ENCODE measurements around the gene ENPP6.

Gene ENPP6

GRCh38 chr4:184165291-184165690 is 52.4 kb downstream of the ENPP6 start:
- no peaks in the 10 kb centered on the region for H3K27me3 ChIP-seq (ENCODE audit: low read length)
- no peak overlapping the region for H3K9ac ChIP-seq (ENCODE audit: low read length)
- H3K9me3 ChIP-seq (ENCODE audit: insufficient read depth, low read length): no peaks in the 10 kb centered on the region
- no peak overlapping the region for H3K4me3 ChIP-seq (ENCODE audit: insufficient read depth, low read length, poor library complexity, severe bottlenecking)
- H3K27ac ChIP-seq (ENCODE audit: low read depth, low read length): no peak overlapping the region
- TF ChIP-seq EZH2phosphoT487 (conservative IDR thresholded peaks at IDR 0.05; ENCODE audit: low read length) (no peak), CTCF (IDR thresholded peaks at IDR 0.05; ENCODE audit: insufficient read depth, low read length, poor library complexity, severe bottlenecking) (no peak)
- no peak overlapping the region for H3K4me2 ChIP-seq (ENCODE audit: low read depth, low read length, poor library complexity, severe bottlenecking)
- H3F3A ChIP-seq (ENCODE audit: insufficient read depth): no peaks in the 10 kb centered on the region
- H3K79me2 ChIP-seq (ENCODE audit: insufficient read depth, low read length): no peaks in the 10 kb centered on the region
- no peaks in the 10 kb centered on the region for H3K9me2 ChIP-seq (replicated peaks; ENCODE audit: insufficient read depth, low read length)
- no peaks in the 10 kb centered on the region for H3K36me3 ChIP-seq (ENCODE audit: low read length)
- H2AFZ ChIP-seq (ENCODE audit: low read depth, low read length, severe bottlenecking): no peak overlapping the region
- no peaks in the 10 kb centered on the region for H4K20me1 ChIP-seq (ENCODE audit: low read depth, low read length)

GRCh38 chr4:184163813-184164212 is 53.9 kb downstream of the ENPP6 start:
- no peak overlapping the region for H2AFZ ChIP-seq (ENCODE audit: low read depth, low read length, severe bottlenecking)
- no peaks in the 10 kb centered on the region for H3K79me2 ChIP-seq (ENCODE audit: insufficient read depth, low read length)
- H3K36me3 ChIP-seq (ENCODE audit: low read length): no peaks in the 10 kb centered on the region
- H3K27ac ChIP-seq (ENCODE audit: low read depth, low read length): no peak overlapping the region
- H3K9ac ChIP-seq (ENCODE audit: low read length): no peak overlapping the region
- no peaks in the 10 kb centered on the region for H4K20me1 ChIP-seq (ENCODE audit: low read depth, low read length)
- no peaks in the 10 kb centered on the region for H3K27me3 ChIP-seq (ENCODE audit: low read length)
- no peaks in the 10 kb centered on the region for H3F3A ChIP-seq (ENCODE audit: insufficient read depth)
- H3K9me3 ChIP-seq (ENCODE audit: insufficient read depth, low read length): no peaks in the 10 kb centered on the region
- no peak overlapping the region for H3K4me2 ChIP-seq (ENCODE audit: low read depth, low read length, poor library complexity, severe bottlenecking)
- TF ChIP-seq EZH2phosphoT487 (conservative IDR thresholded peaks at IDR 0.05; ENCODE audit: low read length) (no peak), CTCF (IDR thresholded peaks at IDR 0.05; ENCODE audit: insufficient read depth, low read length, poor library complexity, severe bottlenecking) (peak; percentile 39)
- no peak overlapping the region for H3K4me3 ChIP-seq (ENCODE audit: insufficient read depth, low read length, poor library complexity, severe bottlenecking)
- no peaks in the 10 kb centered on the region for H3K9me2 ChIP-seq (replicated peaks; ENCODE audit: insufficient read depth, low read length)

- Histone ChIP-seq H3K27ac (ENCODE audit: low read depth, low read length) (no peak overlapping the region), H3K9me2 (replicated peaks; ENCODE audit: insufficient read depth, low read length) (no peaks in the 10 kb centered on the region), H3K9ac (ENCODE audit: low read length) (no peak overlapping the region), H3K27me3 (ENCODE audit: low read length) (no peaks in the 10 kb centered on the region), H4K20me1 (ENCODE audit: low read depth, low read length) (no peaks in the 10 kb centered on the region), H3K4me3 (ENCODE audit: insufficient read depth, low read length, poor library complexity, severe bottlenecking) (no peak overlapping the region), H3K4me2 (ENCODE audit: low read depth, low read length, poor library complexity, severe bottlenecking) (no peak overlapping the region), H3K79me2 (ENCODE audit: insufficient read depth, low read length) (no peaks in the 10 kb centered on the region), H3F3A (ENCODE audit: insufficient read depth) (no peaks in the 10 kb centered on the region), H3K9me3 (ENCODE audit: insufficient read depth, low read length) (no peaks in the 10 kb centered on the region), H3K36me3 (ENCODE audit: low read length) (no peaks in the 10 kb centered on the region), H2AFZ (ENCODE audit: low read depth, low read length, severe bottlenecking) (no peak overlapping the region)
- no peak for TF ChIP-seq EZH2phosphoT487 (conservative IDR thresholded peaks at IDR 0.05; ENCODE audit: low read length)
- no peak for TF ChIP-seq CTCF (IDR thresholded peaks at IDR 0.05; ENCODE audit: insufficient read depth, low read length, poor library complexity, severe bottlenecking)
Measured at GRCh38 chr4:184162596-184162995, 55.1 kb downstream of the ENPP6 start.
